CD4-positive, alpha-beta T cell treated with Interleukin-6 at 100 ng/mL for 8 hours (primary cell): Measurements from ENCODE around the gene SPATA31E1.
"Not testable (repeated sequence)": the region's sequence is repeated elsewhere in the genome, so short reads cannot be mapped to it uniquely, and the experiment has no call there.

Experiments
- DNase-seq: peaks from one replicate; pipeline ENCODE4 v3.0.0-alpha.2; 2020; ENCODE audit warnings: mixed read lengths, low spot score

SPATA31E1 gene

GRCh38 chr9:87886210-87886932, 3.7 kb downstream of the SPATA31E1 start:
- no peak for DNase-seq

GRCh38 chr9:87886933-87887505, 4.3 kb downstream of the SPATA31E1 start:
- DNase-seq: no peak

GRCh38 chr9:87887661-87888480, 5.2 kb downstream of the SPATA31E1 start:
- DNase-seq: no peak

GRCh38 chr9:87888501-87888900, 5.8 kb downstream of the SPATA31E1 start:
- DNase-seq: no peak

- DNase-seq: no peak
Observed at GRCh38 chr9:87889065-87889881, 6.6 kb downstream of the SPATA31E1 start.

- no peak for DNase-seq
Observed at GRCh38 chr9:87889882-87890252, 7.2 kb downstream of the SPATA31E1 start.

GRCh38 chr9:87890837-87891236, 8.2 kb downstream of the SPATA31E1 start:
- DNase-seq: no peak

- DNase-seq: no peak
Observed at GRCh38 chr9:87891754-87892153, 9.1 kb downstream of the SPATA31E1 start.

- DNase-seq: no peak
Observed at GRCh38 chr9:87892956-87893355, 10.3 kb downstream of the SPATA31E1 start.

- no peak for DNase-seq
Observed at GRCh38 chr9:87894998-87895625, 12.4 kb downstream of the SPATA31E1 start.

- no peak for DNase-seq
Observed at GRCh38 chr9:87896891-87897290, 14.2 kb downstream of the SPATA31E1 start.

GRCh38 chr9:87898151-87898550, 15.5 kb downstream of the SPATA31E1 start:
- no peak for DNase-seq

GRCh38 chr9:87902371-87902770, 19.7 kb downstream of the SPATA31E1 start:
- not testable (repeated sequence) for DNase-seq

GRCh38 chr9:87909310-87910041, 26.8 kb downstream of the SPATA31E1 start:
- DNase-seq: no peak

- no peak for DNase-seq
Observed at GRCh38 chr9:87910821-87911220, 28.1 kb downstream of the SPATA31E1 start.

- not testable (repeated sequence) for DNase-seq
Observed at GRCh38 chr9:87917662-87918061, 35.0 kb downstream of the SPATA31E1 start, which contains the start of gene SPATA31C1. SPATA31C1 (plus strand) TSS chr9:87917962.

- not testable (repeated sequence) for DNase-seq
Observed at GRCh38 chr9:87919013-87919412, 36.3 kb downstream of the SPATA31E1 start.

GRCh38 chr9:87921561-87921960, 38.9 kb downstream of the SPATA31E1 start:
- not testable (repeated sequence) for DNase-seq

- not testable (repeated sequence) for DNase-seq
Observed at GRCh38 chr9:87923012-87923411, 40.3 kb downstream of the SPATA31E1 start.

GRCh38 chr9:87924851-87925250, 42.2 kb downstream of the SPATA31E1 start:
- DNase-seq: not testable (repeated sequence)

GRCh38 chr9:87929152-87929551, 46.5 kb downstream of the SPATA31E1 start:
- DNase-seq: not testable (repeated sequence)
